Measurements from ENCODE around the gene CACNB3. TPM values are rescaled to one million over a fixed set of nuclear protein-coding genes. Genes with fewer than 3 reads are reported as not detected.

Gene CACNB3
- total and polyA plus RNA-seq, 2 of the 8 experiments (the other 6 are each of a cell fraction or from before 2014, with no cell fraction given) = 12.5 to 16.0 TPM

DNA sequence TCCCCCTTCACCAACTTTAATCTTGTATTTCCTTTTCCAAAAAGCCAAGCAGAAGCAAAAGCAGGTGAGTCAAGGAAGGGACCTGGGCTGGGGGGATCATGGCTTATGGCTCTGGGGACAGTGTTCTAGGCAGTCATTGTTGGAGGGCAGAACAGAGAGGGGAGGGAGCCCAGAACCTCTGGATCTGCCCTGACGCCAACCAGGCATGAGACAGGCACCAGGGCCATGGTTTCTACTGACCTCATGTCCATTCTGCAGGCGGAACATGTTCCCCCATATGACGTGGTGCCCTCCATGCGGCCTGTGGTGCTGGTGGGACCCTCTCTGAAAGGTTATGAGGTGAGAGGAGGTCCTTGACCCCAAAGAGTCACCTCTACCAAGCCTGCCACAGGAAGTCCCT, 6.6 kb downstream of the CACNB3 start:
- DNase-seq (ENCODE audit: low read depth in 1 of 2, low spot score in 2 of 2) (no peak), FAIRE-seq (no peak)
- WGBS, 2 experiments (ENCODE audit: extremely low coverage in 1 of 2, insufficient coverage in 1 of 2, insufficient read length in 1 of 2, insufficient replicate concordance in 2 of 2, low coverage in 1 of 2, low lambda C conversion rate in 2 of 2, missing lambda C conversion rate in 1 of 2) = 88% methylated on average over 4 of the region's 4 CpGs; no CpG with 5 or more reads in 1 of the 2 experiments
- Histone ChIP-seq H3K79me2 (ENCODE audit: control insufficient read depth in 1 of 2, insufficient read depth in 2 of 2, low read length in 2 of 2) (no peaks in the 10 kb centered on the region), H3K9ac (replicated peaks in 1 of 4; ENCODE audit: extremely low read depth in 1 of 4, low read depth in 3 of 4, low read length in 3 of 4) (no peak overlapping the region), H2BK20ac (ENCODE audit: low read length) (no peak overlapping the region), H2BK120ac (replicated peaks; ENCODE audit: low read depth, low read length) (no peak overlapping the region), H3K4me2 (ENCODE audit: insufficient read depth in 1 of 2, low read depth in 2 of 2, low read length in 2 of 2) (no peak overlapping the region), H2BK15ac (ENCODE audit: low read length) (no peak overlapping the region), H4K8ac (ENCODE audit: extremely low read depth, insufficient read depth, low read length) (no peak overlapping the region), H3K56ac (replicated peaks; ENCODE audit: insufficient read length, low read depth, low read length) (no peak overlapping the region), H3K27me3 (replicated peaks in 1 of 4; ENCODE audit: control insufficient read depth in 3 of 4, extremely low read depth in 1 of 4, insufficient read depth in 3 of 4, low read length in 3 of 4) (peaks cover 0 to 7% (median 3%) of the 10 kb centered on the region in 4 experiments; a peak in 3 of 7 replicates), H3K79me1 (ENCODE audit: low read depth, low read length) (no peaks in the 10 kb centered on the region), H3K18ac (ENCODE audit: extremely low read depth, low read length) (no peak overlapping the region), H3K23ac (ENCODE audit: insufficient read length) (no peak overlapping the region), H4K91ac (replicated peaks; ENCODE audit: insufficient read length, low read length) (no peak overlapping the region), H2BK5ac (ENCODE audit: low read depth, low read length) (no peak overlapping the region), H3K4me3 (ENCODE audit: extremely low read depth in 1 of 4, insufficient read depth in 2 of 4, low read depth in 3 of 4, low read length in 4 of 4) (no peak overlapping the region), H2AFZ (ENCODE audit: low read length) (no peak overlapping the region), H3K4me1 (replicated peaks in 1 of 4; ENCODE audit: control insufficient read depth in 3 of 4, insufficient read depth in 4 of 4, low read length in 3 of 4) (peaks cover 0 to 8% (median under 1%) of the 10 kb centered on the region in 4 experiments; a peak in 1 of 7 replicates), H3K36me3 (ENCODE audit: control insufficient read depth in 2 of 4, insufficient read depth in 4 of 4, low read length in 3 of 4) (peaks cover 9 to 25% (median 18%) of the 10 kb centered on the region in 4 experiments; a peak in 7 of 8 replicates), H3K23me2 (ENCODE audit: low read depth, low read length) (peaks cover 3% of the 10 kb centered on the region; the same call in 1 of the 2 replicates), H2BK12ac (ENCODE audit: low read depth, low read length) (no peak overlapping the region), H2AK5ac (ENCODE audit: low read depth, low read length) (no peak overlapping the region), H4K5ac (ENCODE audit: insufficient read length, low read depth, low read length) (no peak overlapping the region), H3K27ac (ENCODE audit: low read depth, low read length) (no peak overlapping the region), H4K20me1 (replicated peaks in 1 of 2; ENCODE audit: control insufficient read depth in 1 of 2, insufficient read depth in 2 of 2, low read length in 2 of 2) (peaks cover 5 to 9% of the 10 kb centered on the region in 2 experiments), H3K4ac (replicated peaks; ENCODE audit: insufficient read length, low read depth, low read length) (no peak overlapping the region), H3K14ac (ENCODE audit: insufficient read length) (no peak overlapping the region), H3K9me3 (ENCODE audit: insufficient read depth in 2 of 2, low read depth in 1 of 2, low read length in 1 of 2) (no peaks in the 10 kb centered on the region)
- CTCF ChIA-PET (ENCODE audit: partially characterized antibody) = interaction anchor here (0.6 to 10.1 kb wide), 2 partner anchors 9 to 64 kb away, joined by 3 to 121 read pairs; partner anchors contain the start of gene CACNB3
- POLR2A ChIA-PET (ENCODE audit: partially characterized antibody) = interaction anchor here (1.7 to 7.6 kb wide), 2 partner anchors 14 to 40 kb away, joined by 5 to 47 read pairs; partner anchors contain the start of gene RND1
- no peak for TF ChIP-seq CTBP2 (IDR thresholded peaks at IDR 0.05; ENCODE audit: borderline replicate concordance, insufficient read depth, insufficient read length, low read length)
- no peak for TF ChIP-seq CEBPB (IDR thresholded peaks at IDR 0.05; ENCODE audit: low read depth, low read length)
- TF ChIP-seq, protein P1, sequence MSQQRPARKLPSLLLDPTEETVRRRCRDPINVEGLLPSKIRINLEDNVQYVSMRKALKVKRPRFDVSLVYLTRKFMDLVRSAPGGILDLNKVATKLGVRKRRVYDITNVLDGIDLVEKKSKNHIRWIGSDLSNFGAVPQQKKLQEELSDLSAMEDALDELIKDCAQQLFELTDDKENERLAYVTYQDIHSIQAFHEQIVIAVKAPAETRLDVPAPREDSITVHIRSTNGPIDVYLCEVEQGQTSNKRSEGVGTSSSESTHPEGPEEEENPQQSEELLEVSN (IDR thresholded peaks at IDR 0.05) = no peak
- TF ChIP-seq MAFK (IDR thresholded peaks at IDR 0.05; ENCODE audit: low read depth, low read length) = no peak

Measured in H1 (cell line).